ENCODE data around the gene MOB3B. TPM values are rescaled to one million over a fixed set of nuclear protein-coding genes. Genes with fewer than 3 reads are reported as not detected.

Gene MOB3B
- total RNA-seq, 1 donor from 2014 or later = 1.4 TPM

GRCh38 chr9:27373851-27374250 lies 155.8 kb downstream of the MOB3B start:
- no peak for DNase-seq (ENCODE audit: low read depth)
- no peak for TF ChIP-seq CTCF (IDR thresholded peaks at IDR 0.05; ENCODE audit: insufficient read depth, low read length, poor library complexity, severe bottlenecking)
- no peak overlapping the region for H3K4me3 ChIP-seq (ENCODE audit: low read depth, low read length)
- no peaks in the 10 kb centered on the region for H3K27me3 ChIP-seq (ENCODE audit: control insufficient read depth, insufficient read depth, low read length)
- H3K36me3 ChIP-seq (ENCODE audit: control insufficient read depth, insufficient read depth, low read length) = no peaks in the 10 kb centered on the region

- H3K27me3 ChIP-seq (ENCODE audit: control insufficient read depth, insufficient read depth, low read length) = no peaks in the 10 kb centered on the region
- H3K4me3 ChIP-seq (ENCODE audit: low read depth, low read length) = no peak overlapping the region
- DNase-seq (ENCODE audit: low read depth) = no peak
- no peaks in the 10 kb centered on the region for H3K36me3 ChIP-seq (ENCODE audit: control insufficient read depth, insufficient read depth, low read length)
- TF ChIP-seq CTCF (IDR thresholded peaks at IDR 0.05; ENCODE audit: insufficient read depth, low read length, poor library complexity, severe bottlenecking) = no peak
Observed at GRCh38 chr9:27372615-27373014, 157.0 kb downstream of the MOB3B start.

- no peaks in the 10 kb centered on the region for H3K36me3 ChIP-seq (ENCODE audit: control insufficient read depth, insufficient read depth, low read length)
- DNase-seq (ENCODE audit: low read depth) = peak; percentile 34
- TF ChIP-seq CTCF (IDR thresholded peaks at IDR 0.05; ENCODE audit: insufficient read depth, low read length, poor library complexity, severe bottlenecking) = no peak
- no peak overlapping the region for H3K4me3 ChIP-seq (ENCODE audit: low read depth, low read length)
- no peaks in the 10 kb centered on the region for H3K27me3 ChIP-seq (ENCODE audit: control insufficient read depth, insufficient read depth, low read length)
Observed at GRCh38 chr9:27371382-27371781, 158.2 kb downstream of the MOB3B start.

GRCh38 chr9:27369591-27369990 lies 160.0 kb downstream of the MOB3B start:
- H3K36me3 ChIP-seq (ENCODE audit: control insufficient read depth, insufficient read depth, low read length) = no peaks in the 10 kb centered on the region
- no peak for DNase-seq (ENCODE audit: low read depth)
- H3K27me3 ChIP-seq (ENCODE audit: control insufficient read depth, insufficient read depth, low read length) = no peaks in the 10 kb centered on the region
- no peak overlapping the region for H3K4me3 ChIP-seq (ENCODE audit: low read depth, low read length)
- no peak for TF ChIP-seq CTCF (IDR thresholded peaks at IDR 0.05; ENCODE audit: insufficient read depth, low read length, poor library complexity, severe bottlenecking)

GRCh38 chr9:27368316-27368985 lies 161.2 kb downstream of the MOB3B start:
- no peak for TF ChIP-seq CTCF (IDR thresholded peaks at IDR 0.05; ENCODE audit: insufficient read depth, low read length, poor library complexity, severe bottlenecking)
- no peaks in the 10 kb centered on the region for H3K36me3 ChIP-seq (ENCODE audit: control insufficient read depth, insufficient read depth, low read length)
- no peaks in the 10 kb centered on the region for H3K27me3 ChIP-seq (ENCODE audit: control insufficient read depth, insufficient read depth, low read length)
- no peak overlapping the region for H3K4me3 ChIP-seq (ENCODE audit: low read depth, low read length)
- no peak for DNase-seq (ENCODE audit: low read depth)

GRCh38 chr9:27367921-27368315 lies 161.7 kb downstream of the MOB3B start:
- no peak for TF ChIP-seq CTCF (IDR thresholded peaks at IDR 0.05; ENCODE audit: insufficient read depth, low read length, poor library complexity, severe bottlenecking)
- Histone ChIP-seq H3K4me3 (ENCODE audit: low read depth, low read length) (no peak overlapping the region), H3K36me3 (ENCODE audit: control insufficient read depth, insufficient read depth, low read length) (no peaks in the 10 kb centered on the region), H3K27me3 (ENCODE audit: control insufficient read depth, insufficient read depth, low read length) (no peaks in the 10 kb centered on the region)
- no peak for DNase-seq (ENCODE audit: low read depth)

Data from kidney epithelial cell (primary cell).